ENCODE measurements around the gene PIGN. TPM values are rescaled to one million over a fixed set of nuclear protein-coding genes. Genes with fewer than 3 reads are reported as not detected.

The PIGN gene
- total and polyA plus RNA-seq, 2 of the 8 experiments (the other 6 are each of a cell fraction or from before 2014, with no cell fraction given): 20.9 to 26.3 TPM

DNA sequence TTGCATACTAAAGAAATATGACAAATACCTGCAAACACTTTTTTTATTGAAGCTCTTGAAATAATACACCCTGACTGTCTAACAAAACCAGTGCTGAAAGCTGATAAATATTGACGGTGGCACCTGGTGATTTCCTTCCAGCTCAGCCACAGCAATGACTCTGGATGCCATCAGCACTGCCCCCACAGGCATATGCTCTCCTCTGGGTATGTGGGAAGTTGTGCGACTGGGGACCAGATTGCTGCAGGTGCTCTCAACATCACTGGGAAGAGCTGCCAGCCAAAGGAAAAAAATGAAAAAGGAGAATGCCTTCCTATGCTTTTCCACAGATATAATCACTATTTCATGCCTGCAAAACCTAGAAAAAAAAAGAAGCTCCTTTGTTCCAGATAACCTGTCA lies 141.5 kb downstream of the PIGN start:
- WGBS, 2 experiments (ENCODE audit: extremely low coverage in 1 of 2, insufficient coverage in 1 of 2, insufficient read length in 1 of 2, insufficient replicate concordance in 2 of 2, low coverage in 1 of 2, low lambda C conversion rate in 2 of 2, missing lambda C conversion rate in 1 of 2): 97% methylated on average over 2 of the region's 2 CpGs; no CpG with 5 or more reads in 1 of the 2 experiments
- Histone ChIP-seq H3K23ac (ENCODE audit: insufficient read length) (no peak overlapping the region), H3K9ac (replicated peaks in 1 of 4; ENCODE audit: extremely low read depth in 1 of 4, low read depth in 3 of 4, low read length in 3 of 4) (no peak overlapping the region), H3K79me2 (ENCODE audit: control insufficient read depth in 1 of 2, insufficient read depth in 2 of 2, low read length in 2 of 2) (no peaks in the 10 kb centered on the region), H3K27me3 (replicated peaks in 1 of 4; ENCODE audit: control insufficient read depth in 3 of 4, extremely low read depth in 1 of 4, insufficient read depth in 3 of 4, low read length in 3 of 4) (no peaks in the 10 kb centered on the region), H3K9me3 (ENCODE audit: insufficient read depth in 2 of 2, low read depth in 1 of 2, low read length in 1 of 2) (no peaks in the 10 kb centered on the region), H2BK120ac (replicated peaks; ENCODE audit: low read depth, low read length) (no peak overlapping the region), H3K56ac (replicated peaks; ENCODE audit: insufficient read length, low read depth, low read length) (no peak overlapping the region), H4K91ac (replicated peaks; ENCODE audit: insufficient read length, low read length) (no peak overlapping the region), H2BK5ac (ENCODE audit: low read depth, low read length) (no peak overlapping the region), H3K23me2 (ENCODE audit: low read depth, low read length) (no peaks in the 10 kb centered on the region), H4K20me1 (replicated peaks in 1 of 2; ENCODE audit: control insufficient read depth in 1 of 2, insufficient read depth in 2 of 2, low read length in 2 of 2) (no peaks in the 10 kb centered on the region), H2AK5ac (ENCODE audit: low read depth, low read length) (no peak overlapping the region), H2BK20ac (ENCODE audit: low read length) (no peak overlapping the region), H2AFZ (ENCODE audit: low read length) (no peak overlapping the region), H3K36me3 (ENCODE audit: control insufficient read depth in 2 of 4, insufficient read depth in 4 of 4, low read length in 3 of 4) (no peaks in the 10 kb centered on the region), H3K14ac (ENCODE audit: insufficient read length) (no peak overlapping the region), H3K18ac (ENCODE audit: extremely low read depth, low read length) (no peak overlapping the region), H2BK15ac (ENCODE audit: low read length) (no peak overlapping the region), H3K27ac (ENCODE audit: low read depth, low read length) (no peak overlapping the region), H4K8ac (ENCODE audit: extremely low read depth, insufficient read depth, low read length) (no peak overlapping the region), H2BK12ac (ENCODE audit: low read depth, low read length) (no peak overlapping the region), H3K4ac (replicated peaks; ENCODE audit: insufficient read length, low read depth, low read length) (no peak overlapping the region), H3K4me2 (ENCODE audit: insufficient read depth in 1 of 2, low read depth in 2 of 2, low read length in 2 of 2) (no peak overlapping the region), H3K79me1 (ENCODE audit: low read depth, low read length) (no peaks in the 10 kb centered on the region), H3K4me1 (replicated peaks in 1 of 4; ENCODE audit: control insufficient read depth in 3 of 4, insufficient read depth in 4 of 4, low read length in 3 of 4) (no peaks in the 10 kb centered on the region), H3K4me3 (ENCODE audit: extremely low read depth in 1 of 4, insufficient read depth in 2 of 4, low read depth in 3 of 4, low read length in 4 of 4) (no peak overlapping the region), H4K5ac (ENCODE audit: insufficient read length, low read depth, low read length) (no peak overlapping the region)
- TF ChIP-seq HDAC2 (IDR thresholded peaks at IDR 0.05; ENCODE audit: borderline replicate concordance in 1 of 2, low read depth in 2 of 2, low read length in 2 of 2) (no peak), TEAD4 (IDR thresholded peaks at IDR 0.05; ENCODE audit: low read depth, low read length) (no peak), JUN (IDR thresholded peaks at IDR 0.05; ENCODE audit: low read depth, low read length) (no peak), SRF (IDR thresholded peaks at IDR 0.05; ENCODE audit: low read depth, low read length) (no peak), RNF2 (IDR thresholded peaks at IDR 0.05; ENCODE audit: borderline replicate concordance, low read depth, low read length, missing control alignments, poor library complexity, severe bottlenecking) (no peak), POLR2AphosphoS5 (IDR thresholded peaks at IDR 0.05; ENCODE audit: low read depth, low read length) (no peak), PHF8 (conservative IDR thresholded peaks at IDR 0.05; ENCODE audit: low read depth, low read length) (no peak), GABPA (IDR thresholded peaks at IDR 0.05; ENCODE audit: borderline replicate concordance, insufficient read depth, low read length) (no peak)
- TF ChIP-seq, protein P1, sequence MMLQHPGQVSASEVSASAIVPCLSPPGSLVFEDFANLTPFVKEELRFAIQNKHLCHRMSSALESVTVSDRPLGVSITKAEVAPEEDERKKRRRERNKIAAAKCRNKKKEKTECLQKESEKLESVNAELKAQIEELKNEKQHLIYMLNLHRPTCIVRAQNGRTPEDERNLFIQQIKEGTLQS (IDR thresholded peaks at IDR 0.05; ENCODE audit: insufficient read depth, low read depth, low read length): no peak
- ChIA-PET CTCF (ENCODE audit: partially characterized antibody) (interaction anchor here (0.8 to 1.4 kb wide), 3 partner anchors 9 to 42 kb away, joined by 3 to 4 read pairs (median 3); no protein-coding TSS in a partner anchor), POLR2A (ENCODE audit: partially characterized antibody) (no interaction called here)
- DNase-seq (ENCODE audit: low read depth in 1 of 2, low spot score in 2 of 2) (no peak), FAIRE-seq (no peak)

All from H1 (cell line).